T-helper 17 cell (primary cell): ENCODE measurements around the gene TSPAN3. TPM values are rescaled to one million over a fixed set of nuclear protein-coding genes. Genes with fewer than 3 reads are reported as not detected.

Source experiments
- ATAC-seq: fragments of 150-1000 bp; cut with Tn5 transposase; 2 replicates; pipeline ENCODE4 v1.10.0; 2021; ENCODE audit warnings: mild to moderate bottlenecking, moderate library complexity
- DNase-seq, 3 donors: peaks; one replicate each; pipeline versions ENCODE4 v3.0.0 to v3.0.0-alpha.2; 2020 to 2021
- H3K9me3 ChIP-seq: one replicate; pipeline ENCODE4 v1.7.0; 2013; ENCODE audit warnings: low read length, mild to moderate bottlenecking; ENCODE audit not compliant: control insufficient read depth, poor library complexity, severe bottlenecking
- H3K27ac Mint-ChIP-seq: one replicate; pipeline ENCODE4 v1.8.0; 2022; ENCODE audit warnings: mild to moderate bottlenecking, moderate library complexity, mixed read lengths
- H3K27me3 Mint-ChIP-seq: one replicate; pipeline ENCODE4 v1.8.0; 2022; ENCODE audit warnings: mixed read lengths
- H3K36me3 Mint-ChIP-seq: one replicate; pipeline ENCODE4 v1.8.0; 2022; ENCODE audit warnings: low read depth, mixed read lengths
- H3K4me1 Mint-ChIP-seq: one replicate; pipeline ENCODE4 v1.8.0; 2022; ENCODE audit warnings: mild to moderate bottlenecking, mixed read lengths
- H3K4me3 Mint-ChIP-seq: one replicate; pipeline ENCODE4 v1.8.0; 2022; ENCODE audit warnings: mild to moderate bottlenecking, moderate library complexity, mixed read lengths
- total RNA-seq, 4 donors: library from RNA in 2 of 4; stranded (reverse) in 2 of 4; gene quantifications; one replicate each; pipeline ENCODE4 v1.2.3 and lab custom pipeline; 2022 to 2026

The TSPAN3 gene
- total RNA-seq, 2 donors from 2014 or later = 10.6 to 11.0 TPM

GRCh38 chr15:77059786-77060361 is 11.0 kb downstream of the TSPAN3 start:
- H3K4me3 Mint-ChIP-seq = no peak overlapping the region

GRCh38 chr15:77058468-77058867 is 12.4 kb downstream of the TSPAN3 start:
- Mint-ChIP-seq H3K27me3 (no peaks in the 10 kb centered on the region), H3K27ac (peak overlapping the region; percentile 25), H3K4me1 (peaks cover 10% of the 10 kb centered on the region), H3K4me3 (no peak overlapping the region), H3K36me3 (no peaks in the 10 kb centered on the region)
- DNase-seq (no peak), ATAC-seq (no peak)
- H3K9me3 ChIP-seq = no peaks in the 10 kb centered on the region

More at GRCh38 chr15:77059786-77060361, 11.0 kb downstream of the TSPAN3 start:
- Mint-ChIP-seq H3K27me3 (no peaks in the 10 kb centered on the region), H3K4me1 (peaks cover 7% of the 10 kb centered on the region), H3K27ac (no peak overlapping the region), H3K36me3 (no peaks in the 10 kb centered on the region)
- no peak for ATAC-seq
- no peaks in the 10 kb centered on the region for H3K9me3 ChIP-seq
- DNase-seq = no peak

GRCh38 chr15:77057685-77058084 is 13.2 kb downstream of the TSPAN3 start:
- H3K4me1 Mint-ChIP-seq = peaks cover 10% of the 10 kb centered on the region
- H3K27ac Mint-ChIP-seq = peak overlapping the region; percentile 25
- DNase-seq (no peak), ATAC-seq (no peak)
- H3K9me3 ChIP-seq = no peaks in the 10 kb centered on the region
- no peaks in the 10 kb centered on the region for H3K27me3 Mint-ChIP-seq
- no peaks in the 10 kb centered on the region for H3K36me3 Mint-ChIP-seq
- no peak overlapping the region for H3K4me3 Mint-ChIP-seq

GRCh38 chr15:77057072-77057471 is 13.8 kb downstream of the TSPAN3 start:
- H3K9me3 ChIP-seq = no peaks in the 10 kb centered on the region
- no peak overlapping the region for H3K4me3 Mint-ChIP-seq
- H3K27ac Mint-ChIP-seq = no peak overlapping the region
- ATAC-seq = no peak
- no peaks in the 10 kb centered on the region for H3K36me3 Mint-ChIP-seq
- peaks cover 10% of the 10 kb centered on the region for H3K4me1 Mint-ChIP-seq
- no peak for DNase-seq
- no peaks in the 10 kb centered on the region for H3K27me3 Mint-ChIP-seq

- H3K9me3 ChIP-seq = no peaks in the 10 kb centered on the region
- no peak for DNase-seq
- Mint-ChIP-seq H3K36me3 (no peaks in the 10 kb centered on the region), H3K4me1 (peaks cover 10% of the 10 kb centered on the region), H3K27ac (no peak overlapping the region), H3K4me3 (no peak overlapping the region), H3K27me3 (no peaks in the 10 kb centered on the region)
- ATAC-seq = no peak
Observed at GRCh38 chr15:77053709-77054108, 17.2 kb downstream of the TSPAN3 start.

GRCh38 chr15:77052556-77052955 is 18.4 kb downstream of the TSPAN3 start:
- no peaks in the 10 kb centered on the region for H3K27me3 Mint-ChIP-seq
- ATAC-seq (no peak), DNase-seq (no peak)
- H3K4me1 Mint-ChIP-seq = peaks cover 4% of the 10 kb centered on the region
- no peaks in the 10 kb centered on the region for H3K36me3 Mint-ChIP-seq
- no peak overlapping the region for H3K4me3 Mint-ChIP-seq
- no peak overlapping the region for H3K27ac Mint-ChIP-seq
- H3K9me3 ChIP-seq = no peaks in the 10 kb centered on the region

GRCh38 chr15:77048135-77048876 is 22.6 kb downstream of the TSPAN3 start:
- Mint-ChIP-seq H3K4me3 (no peak overlapping the region), H3K4me1 (peaks cover 5% of the 10 kb centered on the region), H3K27ac (no peak overlapping the region), H3K36me3 (peaks cover 6% of the 10 kb centered on the region), H3K27me3 (no peaks in the 10 kb centered on the region)
- DNase-seq (no peak), ATAC-seq (no peak)
- no peaks in the 10 kb centered on the region for H3K9me3 ChIP-seq

GRCh38 chr15:77046704-77047412 is 24.1 kb downstream of the TSPAN3 start:
- ATAC-seq (no peak), DNase-seq (no peak)
- Mint-ChIP-seq H3K36me3 (peaks cover 6% of the 10 kb centered on the region), H3K27ac (no peak overlapping the region), H3K4me1 (peaks cover 5% of the 10 kb centered on the region), H3K27me3 (no peaks in the 10 kb centered on the region), H3K4me3 (no peak overlapping the region)
- H3K9me3 ChIP-seq = no peaks in the 10 kb centered on the region

- ATAC-seq (no peak), DNase-seq (no peak)
- Mint-ChIP-seq H3K27me3 (no peaks in the 10 kb centered on the region), H3K27ac (no peak overlapping the region), H3K36me3 (peaks cover 6% of the 10 kb centered on the region), H3K4me3 (no peak overlapping the region), H3K4me1 (peaks cover 5% of the 10 kb centered on the region)
- no peaks in the 10 kb centered on the region for H3K9me3 ChIP-seq
Observed at GRCh38 chr15:77045985-77046384, 24.9 kb downstream of the TSPAN3 start.

- Mint-ChIP-seq H3K4me3 (no peak overlapping the region), H3K36me3 (peaks cover 6% of the 10 kb centered on the region), H3K4me1 (peaks cover 5% of the 10 kb centered on the region), H3K27me3 (no peaks in the 10 kb centered on the region), H3K27ac (peak overlapping the region; percentile 19)
- H3K9me3 ChIP-seq = no peaks in the 10 kb centered on the region
- no peak for ATAC-seq
- DNase-seq = no peak
Observed at GRCh38 chr15:77044228-77045042, 26.5 kb downstream of the TSPAN3 start.

- H3K9me3 ChIP-seq = no peaks in the 10 kb centered on the region
- Mint-ChIP-seq H3K27me3 (no peaks in the 10 kb centered on the region), H3K4me3 (no peak overlapping the region), H3K27ac (peak overlapping the region; percentile 2), H3K36me3 (peaks cover 7% of the 10 kb centered on the region), H3K4me1 (peaks cover 8% of the 10 kb centered on the region)
- ATAC-seq = no peak
- DNase-seq = no peak
Observed at GRCh38 chr15:77042955-77043920, 27.7 kb downstream of the TSPAN3 start.

- Mint-ChIP-seq H3K4me1 (peaks cover 8% of the 10 kb centered on the region), H3K36me3 (peaks cover 9% of the 10 kb centered on the region), H3K27ac (peak overlapping the region; percentile 29), H3K27me3 (no peaks in the 10 kb centered on the region), H3K4me3 (peak overlapping the region; percentile 4)
- no peaks in the 10 kb centered on the region for H3K9me3 ChIP-seq
- no peak for ATAC-seq
- no peak for DNase-seq
Observed at GRCh38 chr15:77042245-77042919, 28.5 kb downstream of the TSPAN3 start.
